Measurements from ENCODE around the gene MAML2.

GRCh38 chr11:96125400-96125799, 217.6 kb downstream of the MAML2 start:
- TF ChIP-seq, protein P1, sequence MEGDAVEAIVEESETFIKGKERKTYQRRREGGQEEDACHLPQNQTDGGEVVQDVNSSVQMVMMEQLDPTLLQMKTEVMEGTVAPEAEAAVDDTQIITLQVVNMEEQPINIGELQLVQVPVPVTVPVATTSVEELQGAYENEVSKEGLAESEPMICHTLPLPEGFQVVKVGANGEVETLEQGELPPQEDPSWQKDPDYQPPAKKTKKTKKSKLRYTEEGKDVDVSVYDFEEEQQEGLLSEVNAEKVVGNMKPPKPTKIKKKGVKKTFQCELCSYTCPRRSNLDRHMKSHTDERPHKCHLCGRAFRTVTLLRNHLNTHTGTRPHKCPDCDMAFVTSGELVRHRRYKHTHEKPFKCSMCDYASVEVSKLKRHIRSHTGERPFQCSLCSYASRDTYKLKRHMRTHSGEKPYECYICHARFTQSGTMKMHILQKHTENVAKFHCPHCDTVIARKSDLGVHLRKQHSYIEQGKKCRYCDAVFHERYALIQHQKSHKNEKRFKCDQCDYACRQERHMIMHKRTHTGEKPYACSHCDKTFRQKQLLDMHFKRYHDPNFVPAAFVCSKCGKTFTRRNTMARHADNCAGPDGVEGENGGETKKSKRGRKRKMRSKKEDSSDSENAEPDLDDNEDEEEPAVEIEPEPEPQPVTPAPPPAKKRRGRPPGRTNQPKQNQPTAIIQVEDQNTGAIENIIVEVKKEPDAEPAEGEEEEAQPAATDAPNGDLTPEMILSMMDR (IDR thresholded peaks at IDR 0.05; ENCODE audit: poor library complexity): no peak
- TF ChIP-seq EZH2phosphoT487 (IDR thresholded peaks at IDR 0.05; ENCODE audit: low read depth, severe bottlenecking, unreplicated experiment) (no peak), EZH2 (IDR thresholded peaks at IDR 0.05; ENCODE audit: borderline replicate concordance) (no peak)

Data from hepatocyte (in vitro differentiated cells).